GM18507 (cell line): ENCODE data around the gene TMUB1.

Experiments used
- DNase-seq: peaks from one replicate; pipeline ENCODE4 v3.0.0; 2011; ENCODE audit warnings: low read depth; ENCODE audit not compliant: insufficient read length; ENCODE audit errors: extremely low spot score
- FAIRE-seq: peaks from 2 replicates; lab custom pipeline; 2011; peaks lifted over from hg19 to GRCh38; lab: Jason Lieb, UNC

The TMUB1 gene

GRCh38 chr7:151087245-151088018 lies 4.1 kb upstream of the TMUB1 start:
- DNase-seq = no peak
- FAIRE-seq = no peak

GRCh38 chr7:151086802-151087244 lies 3.5 kb upstream of the TMUB1 start:
- FAIRE-seq = no peak
- DNase-seq = no peak

GRCh38 chr7:151085691-151086620 lies 2.7 kb upstream of the TMUB1 start, which contains the start of gene AGAP3:
Gene AGAP3, plus strand, starts transcription at chr7:151086475. Its CDS starts 267 bp downstream, at chr7:151086742.
- DNase-seq (peak; percentile 73), FAIRE-seq (no peak)

GRCh38 chr7:151085329-151085690 lies 2.0 kb upstream of the TMUB1 start:
- FAIRE-seq = no peak
- DNase-seq = no peak

GRCh38 chr7:151083824-151084160 lies 499 bp upstream of the TMUB1 start:
- FAIRE-seq = no peak
- DNase-seq = no peak

- FAIRE-seq (no peak), DNase-seq (no peak)
These were observed 887 bp downstream of the TMUB1 start for GRCh38 chr7:151082141-151083070.

GRCh38 chr7:151081170-151082101 lies 1.9 kb downstream of the TMUB1 start:
- DNase-seq (no peak), FAIRE-seq (no peak)

- DNase-seq (peak; percentile 93), FAIRE-seq (peak; percentile 92)
These were observed 2.6 kb downstream of the TMUB1 start, which contains the start of gene FASTK for GRCh38 chr7:151080522-151081169. Gene FASTK, minus strand, starts transcription at chr7:151080809. Its CDS starts 43 bp downstream, at chr7:151080766.

- no peak for DNase-seq
- no peak for FAIRE-seq
These were observed 3.2 kb downstream of the TMUB1 start for GRCh38 chr7:151080067-151080521.

- no peak for FAIRE-seq
- DNase-seq = no peak
These were observed 3.9 kb downstream of the TMUB1 start for GRCh38 chr7:151079199-151079910.

GRCh38 chr7:151078233-151079040 lies 4.9 kb downstream of the TMUB1 start:
- DNase-seq (no peak), FAIRE-seq (no peak)

GRCh38 chr7:151077705-151078232 lies 5.5 kb downstream of the TMUB1 start:
- no peak for FAIRE-seq
- DNase-seq = no peak

- DNase-seq (no peak), FAIRE-seq (no peak)
These were observed 6.2 kb downstream of the TMUB1 start for GRCh38 chr7:151076863-151077704.

GRCh38 chr7:151075978-151076426 lies 7.3 kb downstream of the TMUB1 start:
- DNase-seq (no peak), FAIRE-seq (no peak)

- no peak for FAIRE-seq
- no peak for DNase-seq
These were observed 7.7 kb downstream of the TMUB1 start for GRCh38 chr7:151075662-151075971.
